Anterior cingulate cortex (tissue), 58 donors: Measurements from ENCODE around the gene FOLR3.
"Not testable (repeated sequence)": the region's sequence is repeated elsewhere in the genome, so short reads cannot be mapped to it uniquely, and the experiment has no call there.

Experiments used
- DNase-seq, 58 donors: peaks; one replicate each; lab custom pipeline; 2025; lab: John Stamatoyannopoulos, UW

Gene FOLR3

DNA sequence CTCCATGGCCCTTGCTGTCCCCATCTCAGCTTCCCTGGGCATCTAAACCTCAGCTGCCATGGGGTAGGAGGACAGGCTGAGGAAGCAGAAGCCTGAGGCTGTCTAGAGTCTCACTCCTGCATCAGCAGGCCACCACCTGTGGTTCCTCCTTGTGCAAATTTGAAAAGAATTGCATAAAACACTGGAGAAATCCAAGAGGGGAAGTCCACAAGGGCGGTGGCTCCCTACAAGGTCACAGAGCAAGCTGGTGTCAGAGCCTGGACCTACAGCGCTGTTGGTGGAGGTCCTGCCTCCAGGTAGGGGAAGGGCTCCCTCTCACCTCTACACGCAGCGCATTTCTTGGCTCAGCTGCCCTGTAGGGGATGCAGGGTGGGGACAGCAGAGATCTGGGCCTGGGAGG lies at the start of gene FOLR3:
Gene FOLR3, plus strand, starts transcription at position 253 of the 400 bp plus-strand sequence. CDS start 228 bp downstream, outside the sequence.
- DNase-seq: not testable (repeated sequence)

DNA sequence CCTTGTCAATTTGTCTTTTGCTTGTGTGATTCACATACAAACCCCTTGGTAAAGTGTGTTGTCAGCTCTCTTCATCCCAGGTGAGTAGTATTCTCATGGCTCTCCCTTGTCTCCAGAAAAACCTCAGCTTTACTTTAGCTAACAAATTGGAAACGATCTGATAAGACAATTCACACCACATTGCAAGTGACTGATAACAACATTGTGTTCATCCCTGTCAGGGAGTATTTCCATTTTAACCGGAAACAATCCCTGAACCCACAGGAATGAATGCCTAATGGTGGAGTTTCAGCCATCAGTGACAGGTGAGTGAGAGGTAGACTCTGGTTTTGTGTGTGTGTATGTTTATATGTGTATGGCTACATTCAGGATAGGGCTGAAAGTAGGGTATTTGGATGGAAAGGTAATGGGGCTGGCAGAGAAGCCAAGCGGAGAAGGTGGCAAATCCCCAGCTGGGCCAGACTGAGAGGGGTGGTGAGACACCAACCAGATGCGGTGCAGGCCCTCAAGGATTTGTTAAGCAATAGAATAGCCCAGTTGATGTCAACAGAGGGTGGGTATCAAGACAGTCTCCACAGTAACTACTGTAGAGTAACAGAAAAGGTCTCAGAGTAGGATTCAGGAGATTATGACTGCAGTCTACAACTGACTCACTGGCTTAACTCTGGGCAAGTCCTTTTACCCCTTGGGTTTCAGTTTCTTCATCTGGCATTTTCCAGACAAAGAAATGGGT lies 47.3 kb upstream of the FOLR3 start:
- no peak for DNase-seq

DNA sequence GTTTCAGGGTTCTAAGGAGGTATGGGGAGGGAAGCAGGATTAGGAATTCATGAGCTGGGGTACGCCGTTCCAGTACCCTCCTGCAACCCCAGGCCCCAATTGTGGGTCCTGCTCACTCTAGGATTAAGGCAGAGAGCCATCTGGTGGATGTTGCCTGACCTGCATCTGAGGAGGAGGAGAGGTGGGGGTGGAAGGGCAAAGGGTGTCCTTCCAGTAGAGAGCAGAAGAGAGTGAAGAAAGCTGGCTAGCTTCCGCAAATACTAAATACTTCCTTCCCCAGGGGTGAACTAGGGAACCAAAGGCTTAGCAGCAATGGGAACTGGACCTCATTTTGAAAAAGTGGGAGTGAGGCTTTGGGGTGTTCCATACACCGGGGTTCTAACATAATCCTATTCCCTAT lies 44.2 kb upstream of the FOLR3 start:
- peak in 48 of 58 donors; percentile 12 to 74 (median 54) for DNase-seq

GRCh38 chr11:72098741-72099140 lies 36.8 kb upstream of the FOLR3 start:
- DNase-seq: no peak

DNA sequence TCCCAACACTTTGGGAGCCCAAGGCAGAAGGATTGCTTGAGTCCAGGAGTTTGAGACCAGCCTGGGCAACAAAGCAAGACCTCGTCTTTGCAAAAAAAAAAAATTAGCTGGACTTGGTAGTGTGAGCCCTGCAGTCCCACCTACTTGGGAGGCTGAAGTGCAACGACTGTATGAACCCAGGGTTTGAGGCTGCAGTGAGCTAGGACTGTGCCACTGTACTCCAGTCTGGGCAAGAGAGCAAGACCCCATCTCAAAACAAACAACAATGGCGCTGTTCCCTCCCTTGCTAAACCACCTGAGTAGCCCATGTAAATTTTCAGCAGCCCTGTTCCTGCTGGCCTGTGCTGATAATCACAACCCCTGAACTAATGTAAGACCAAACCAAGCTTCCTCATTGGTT lies 35.5 kb upstream of the FOLR3 start:
- DNase-seq: no peak

DNA sequence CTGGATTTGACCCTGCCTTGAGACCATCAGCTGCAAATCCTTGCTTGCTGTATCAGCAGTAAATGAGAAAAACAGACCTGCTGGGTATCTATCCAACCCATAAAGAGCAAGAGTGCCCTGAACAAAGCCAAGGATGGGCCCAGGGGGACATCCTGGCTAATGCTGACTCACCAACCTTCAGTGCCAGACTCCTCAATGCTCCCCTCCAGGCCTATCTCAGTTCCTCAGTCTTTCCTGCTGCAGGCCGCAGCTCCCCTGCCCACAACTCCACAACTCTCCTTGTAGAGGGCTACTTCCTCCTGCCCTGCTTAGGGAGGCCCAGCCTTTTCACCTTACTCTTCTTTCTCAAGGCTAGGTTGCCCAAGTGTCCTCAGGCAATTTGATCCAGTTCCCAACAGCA lies 35.1 kb upstream of the FOLR3 start:
- DNase-seq: no peak

DNA sequence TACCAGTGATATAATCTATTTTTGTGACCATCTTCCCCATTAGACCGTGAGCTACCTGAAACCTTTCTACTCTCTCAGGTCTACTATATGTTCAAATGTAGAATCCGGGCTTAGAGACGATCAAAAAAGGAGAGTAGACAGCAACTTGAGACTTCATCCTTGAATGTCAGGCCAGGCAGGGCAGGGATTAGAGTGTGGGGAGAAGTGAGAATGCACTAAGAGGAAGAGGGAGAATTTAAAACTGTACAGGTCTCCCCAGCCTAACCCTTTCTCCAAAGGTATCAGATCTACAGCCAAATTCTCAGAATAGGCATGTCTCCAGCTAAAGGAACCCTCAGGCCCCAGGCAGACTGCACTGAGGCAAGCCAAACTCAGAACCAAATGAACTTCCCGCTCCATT lies 33.4 kb upstream of the FOLR3 start:
- DNase-seq: no peak

DNA sequence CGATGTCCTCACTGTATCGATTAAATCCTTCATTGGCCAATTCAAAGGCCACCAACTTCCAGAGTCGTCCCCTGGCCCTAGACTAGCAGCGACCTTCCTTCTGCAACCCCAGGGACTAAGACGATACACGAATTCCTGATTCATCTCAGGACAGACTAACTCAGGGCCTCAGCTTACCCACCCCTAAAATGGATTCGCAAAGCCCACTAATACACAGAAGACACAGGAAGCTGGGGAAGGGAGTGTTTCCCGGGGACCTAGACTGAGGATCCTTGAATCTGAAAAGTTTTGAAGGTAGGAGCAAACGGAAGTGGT lies 32.9 kb upstream of the FOLR3 start:
- DNase-seq: no peak

GRCh38 chr11:72102946-72103753 lies 32.4 kb upstream of the FOLR3 start, which contains the start of gene LAMTOR1:
TSS of gene LAMTOR1 (minus strand) at chr11:72103297. CDS start at chr11:72103224, 73 bp downstream.
- DNase-seq: peak; percentile 90 to 100 (median 98)

DNA sequence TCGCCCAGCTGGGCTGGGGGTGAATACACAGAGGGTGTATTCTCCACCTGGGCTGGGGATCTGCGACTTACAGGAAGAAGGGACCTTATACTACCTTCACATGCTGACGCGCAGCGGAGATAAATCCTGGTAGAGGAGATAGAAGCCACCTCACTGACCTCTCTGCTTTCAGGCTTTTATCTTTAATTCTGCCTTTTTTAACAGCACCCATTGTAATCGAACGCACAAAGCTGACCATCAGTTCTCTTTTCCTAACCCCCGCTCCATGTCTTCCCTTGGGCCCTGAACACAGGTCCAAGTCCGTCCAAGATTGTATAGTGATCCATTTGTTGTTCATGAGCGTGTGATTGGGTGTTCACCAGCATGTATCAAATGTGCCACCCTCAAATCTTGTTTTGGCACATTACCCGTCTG lies 31.8 kb upstream of the FOLR3 start:
- DNase-seq: no peak

GRCh38 chr11:72105888-72106287 lies 29.6 kb upstream of the FOLR3 start, which contains the start of gene TOMT:
TSS of gene TOMT (plus strand) at chr11:72105924. CDS start at chr11:72105952, 28 bp downstream.
- no peak for DNase-seq

- DNase-seq: no peak
Observed at GRCh38 chr11:72111300-72112142, 24.0 kb upstream of the FOLR3 start.

- DNase-seq: peak; percentile 80 to 100 (median 97)
Observed at GRCh38 chr11:72112143-72112977, 23.2 kb upstream of the FOLR3 start, which contains the start of gene ANAPC15. TSS of gene ANAPC15 (minus strand) at chr11:72112695. CDS start at chr11:72111276, 1,419 bp downstream.

DNA sequence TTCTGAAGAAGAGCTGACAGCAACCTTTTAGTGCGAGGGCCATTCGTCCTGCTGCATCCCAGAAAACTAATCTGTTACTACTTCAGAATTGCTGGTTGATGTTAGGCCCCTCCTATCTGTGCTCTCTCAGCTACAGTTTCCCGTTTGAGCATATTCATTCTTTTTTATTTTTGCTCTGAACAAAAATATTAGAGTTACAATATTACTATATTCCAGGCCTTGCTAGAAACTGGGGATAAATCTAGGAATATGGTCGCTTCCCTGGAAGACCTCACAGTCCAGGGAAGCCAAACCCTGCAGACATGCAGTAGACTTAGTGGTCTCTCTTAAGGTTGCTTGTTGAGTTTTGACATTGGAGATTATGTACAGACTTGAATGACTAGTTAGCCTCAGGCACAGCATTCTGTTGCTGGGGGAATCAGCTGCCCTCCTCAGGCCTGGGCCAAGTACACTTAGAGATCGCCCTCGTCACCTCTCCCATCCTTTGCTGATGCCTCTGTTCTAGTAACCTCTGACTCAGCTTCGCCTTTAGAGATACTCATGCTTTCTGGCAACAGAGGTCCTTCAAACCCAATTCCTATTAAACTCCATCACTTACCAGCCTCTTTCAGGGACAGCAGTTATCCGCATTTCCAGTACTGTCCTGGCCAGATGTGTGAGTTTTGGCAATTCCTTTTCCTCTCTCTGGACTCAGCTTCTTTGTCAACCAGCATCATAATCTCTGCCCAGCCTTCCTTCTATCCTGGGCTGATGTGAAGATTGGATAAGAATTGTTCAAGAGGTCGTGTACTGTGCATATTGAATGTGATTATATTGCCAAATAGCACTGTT lies 22.3 kb upstream of the FOLR3 start:
- DNase-seq: no peak

DNA sequence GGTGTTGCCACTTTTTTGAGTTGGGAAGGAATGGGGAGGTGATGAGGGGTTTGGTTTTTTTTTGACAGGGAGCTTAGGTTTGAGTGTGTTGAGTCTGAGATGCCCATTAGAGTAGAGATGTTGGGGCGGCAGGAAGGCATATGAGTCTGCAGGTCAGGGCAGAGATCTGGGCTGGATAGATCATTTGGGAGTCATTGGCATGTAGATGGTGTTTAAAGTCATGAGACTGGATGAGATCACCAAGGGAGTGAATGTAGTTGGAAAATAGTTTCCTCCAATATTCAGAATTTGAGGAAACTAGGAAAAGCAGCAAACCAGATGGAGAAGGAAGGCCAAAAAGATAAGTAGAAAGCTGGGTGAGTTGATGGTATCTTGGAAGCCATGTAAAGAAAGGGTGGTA lies 21.0 kb upstream of the FOLR3 start:
- no peak for DNase-seq

GRCh38 chr11:72116019-72116755 lies 19.3 kb upstream of the FOLR3 start:
- no peak for DNase-seq

GRCh38 chr11:72119198-72119597 lies 16.3 kb upstream of the FOLR3 start:
- no peak for DNase-seq

GRCh38 chr11:72120930-72121329 lies 14.6 kb upstream of the FOLR3 start:
- no peak for DNase-seq
